GM04504 (cell line): Measurements from ENCODE around the gene SPPL2C.
A peak's percentile ranks its signal among the peaks of the same experiment; 100 is the strongest.

Source experiments
- DNase-seq: peaks from one replicate; pipeline ENCODE4 v3.0.0-alpha.2; 2012; ENCODE audit warnings: low read depth

The SPPL2C gene

DNA sequence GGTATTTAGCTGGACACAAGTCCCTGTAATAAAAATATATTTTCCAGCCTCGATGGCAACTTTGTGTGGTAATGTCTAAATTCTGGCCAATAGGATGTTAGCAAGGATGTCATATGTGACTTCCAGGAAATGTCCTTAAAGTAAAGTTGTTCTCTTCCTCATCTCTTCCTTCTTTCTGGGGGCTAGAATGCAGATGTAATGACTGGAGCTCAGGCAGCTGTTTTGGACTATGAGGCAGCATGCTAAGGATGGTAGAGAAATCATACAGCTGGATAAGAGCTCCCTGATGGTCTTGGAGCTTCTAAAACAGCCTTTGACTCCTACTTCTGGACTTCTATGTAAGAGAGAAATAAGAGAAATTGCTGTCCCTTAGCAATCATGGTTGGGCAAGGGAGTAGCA, 32.8 kb downstream of the SPPL2C start:
- no peak for DNase-seq

GRCh38 chr17:45883063-45883462, 38.4 kb downstream of the SPPL2C start:
- DNase-seq: no peak

DNA sequence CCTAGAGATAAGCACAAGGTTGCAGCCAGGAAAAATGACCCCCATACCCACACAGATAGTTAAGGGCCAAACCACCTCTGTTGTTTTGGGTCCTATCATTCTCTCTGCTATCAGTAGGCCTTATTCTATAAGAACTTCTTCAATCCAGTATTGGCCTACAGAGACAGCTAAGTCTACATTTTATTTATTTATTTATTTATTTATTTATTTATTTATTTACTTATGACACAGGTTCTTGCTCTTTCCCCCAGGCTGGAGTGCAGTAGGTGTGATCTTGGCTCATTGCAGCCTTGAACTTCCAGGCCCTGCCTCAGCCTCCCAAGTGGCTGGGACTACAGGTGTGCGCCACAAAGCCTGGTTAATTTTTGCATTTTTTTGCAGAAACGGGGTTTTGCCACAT, 42.2 kb downstream of the SPPL2C start:
- no peak for DNase-seq

GRCh38 chr17:45888392-45888791, 43.7 kb downstream of the SPPL2C start:
- DNase-seq: no peak

GRCh38 chr17:45889579-45889978, 44.9 kb downstream of the SPPL2C start:
- DNase-seq: no peak

DNA sequence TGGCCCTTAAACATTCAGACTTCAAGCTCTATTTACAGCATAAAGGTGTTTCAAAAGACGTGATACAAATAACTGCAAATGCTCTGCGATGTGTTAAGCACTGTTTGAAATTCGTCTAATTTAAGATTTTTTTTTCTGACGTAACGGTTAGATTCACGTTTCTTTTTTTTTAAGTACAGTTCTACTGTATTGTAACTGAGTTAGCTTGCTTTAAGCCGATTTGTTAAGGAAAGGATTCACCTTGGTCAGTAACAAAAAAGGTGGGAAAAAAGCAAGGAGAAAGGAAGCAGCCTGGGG, 49.0 kb downstream of the SPPL2C start:
- no peak for DNase-seq

GRCh38 chr17:45894022-45894784, 49.5 kb downstream of the SPPL2C start, which contains the start of gene MAPT:
Gene MAPT (plus strand): TSS chr17:45894554. CDS start chr17:45962338, 67,784 bp downstream.
- peak; percentile 76 for DNase-seq

GRCh38 chr17:45895304-45895968, 50.8 kb downstream of the SPPL2C start:
- no peak for DNase-seq

DNA sequence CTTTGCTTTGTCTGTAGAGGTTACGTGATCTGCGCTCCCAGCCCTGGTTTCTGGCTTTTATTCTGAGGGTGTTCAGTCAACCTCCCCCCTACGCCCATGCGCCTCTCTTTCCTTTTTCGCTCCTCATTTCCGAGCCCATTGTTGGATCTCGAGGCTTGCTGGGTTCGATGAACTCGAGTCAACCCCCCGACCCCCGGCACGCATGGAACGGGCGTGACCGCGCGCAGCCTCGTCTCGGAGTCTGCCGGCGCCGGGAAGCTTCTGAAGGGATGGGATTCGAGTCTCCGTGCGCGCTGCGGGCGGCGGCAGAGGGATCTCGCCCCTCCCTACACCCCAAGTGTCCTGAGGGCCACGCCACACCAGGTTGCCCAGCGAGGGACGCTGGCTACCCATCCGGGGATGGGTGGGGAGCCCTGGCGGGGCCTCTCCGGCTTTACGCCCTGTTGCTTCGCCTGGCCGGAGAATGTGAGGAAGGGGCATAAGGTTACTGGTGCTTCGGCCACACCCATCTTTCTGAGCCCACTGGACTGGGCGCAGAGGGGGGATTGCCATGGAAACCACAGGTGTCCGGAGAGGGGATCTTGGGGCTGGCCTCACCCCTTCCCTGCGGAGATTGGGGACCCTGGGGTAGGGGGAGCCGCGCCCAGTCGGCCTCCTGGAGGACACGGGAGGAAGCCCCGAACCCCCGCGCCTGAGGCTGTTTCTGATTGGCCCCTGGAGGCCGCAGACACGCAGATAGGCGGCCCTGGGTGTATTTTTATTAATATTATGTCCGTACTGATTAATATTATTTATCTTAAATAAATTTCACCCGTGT, 51.5 kb downstream of the SPPL2C start:
- no peak for DNase-seq
